Stimulated activated CD4-positive, alpha-beta T cell treated with anti-CD3 and anti-CD28 coated beads, Interleukin-1b, Interleukin-23, amount 100 ng/mL, for 24 hours (primary cell): ENCODE measurements around the gene CADPS.

Experiments used
- DNase-seq, 4 experiments: peaks; one replicate each; pipeline ENCODE4 v3.0.0-alpha.2; 2020; ENCODE audit warnings: low read depth in 4 of 4, low spot score in 1 of 4

Gene CADPS

GRCh38 chr3:62815981-62816380, 59.2 kb downstream of the CADPS start:
- DNase-seq: no peak

- DNase-seq: no peak
Measured at GRCh38 chr3:62812631-62813030, 62.6 kb downstream of the CADPS start.

GRCh38 chr3:62811119-62811518, 64.1 kb downstream of the CADPS start:
- DNase-seq: no peak

GRCh38 chr3:62809369-62809768, 65.8 kb downstream of the CADPS start:
- DNase-seq: no peak

- no peak for DNase-seq
Measured at GRCh38 chr3:62805580-62806277, 69.5 kb downstream of the CADPS start.

- no peak for DNase-seq
Measured at GRCh38 chr3:62805106-62805505, 70.1 kb downstream of the CADPS start.

- no peak for DNase-seq
Measured at GRCh38 chr3:62803276-62803675, 71.9 kb downstream of the CADPS start.

GRCh38 chr3:62798000-62798399, 77.2 kb downstream of the CADPS start:
- no peak for DNase-seq

GRCh38 chr3:62797132-62797531, 78.1 kb downstream of the CADPS start:
- no peak for DNase-seq

GRCh38 chr3:62795978-62796657, 79.1 kb downstream of the CADPS start:
- no peak for DNase-seq

- no peak for DNase-seq
Measured at GRCh38 chr3:62793946-62794345, 81.3 kb downstream of the CADPS start.

GRCh38 chr3:62785384-62785783, 89.8 kb downstream of the CADPS start:
- DNase-seq: no peak

- DNase-seq: no peak
Measured at GRCh38 chr3:62781121-62781520, 94.1 kb downstream of the CADPS start.

- no peak for DNase-seq
Measured at GRCh38 chr3:62777674-62778073, 97.5 kb downstream of the CADPS start.

GRCh38 chr3:62777130-62777529, 98.1 kb downstream of the CADPS start:
- no peak for DNase-seq

GRCh38 chr3:62774221-62774620, 101.0 kb downstream of the CADPS start:
- no peak for DNase-seq

GRCh38 chr3:62771331-62772072, 103.7 kb downstream of the CADPS start:
- no peak for DNase-seq

- no peak for DNase-seq
Measured at GRCh38 chr3:62768896-62769295, 106.3 kb downstream of the CADPS start.

- DNase-seq: no peak
Measured at GRCh38 chr3:62761711-62762110, 113.5 kb downstream of the CADPS start.

- DNase-seq: no peak
Measured at GRCh38 chr3:62761311-62761710, 113.9 kb downstream of the CADPS start.

- no peak for DNase-seq
Measured at GRCh38 chr3:62758296-62759066, 116.7 kb downstream of the CADPS start.
